OCI-LY3 (cell line): ENCODE data around the gene GNAS-AS1.

Experiments used
- CTCF ChIP-seq: fragments of 200-600, 300-600 bp; sonication (generic); IDR thresholded peaks from 2 replicates; pipeline ENCODE4 v1.5.1; 2014; ENCODE audit warnings: antibody characterized with exemption, low read length, low read depth
- EZH2phosphoT487 ChIP-seq: fragments of 200-600 bp; shearing (Covaris generic); IDR thresholded peaks from 2 replicates; pipeline ENCODE4 v1.6.1; 2018; ENCODE audit warnings: antibody characterized with exemption, mixed run types, low read depth

- no peak for TF ChIP-seq CTCF
- TF ChIP-seq EZH2phosphoT487: no peak
These were observed 10.5 kb downstream of the GNAS-AS1 start for GRCh38 chr20:58839991-58840747.
